ENCODE measurements around the gene FASTK. TPM values are rescaled to one million over a fixed set of nuclear protein-coding genes. Genes with fewer than 3 reads are reported as not detected.
A peak's percentile ranks its signal among the peaks of the same experiment; 100 is the strongest.

FASTK gene
- total RNA-seq, 1 experiment from 2014 or later = 104 TPM

- peaks cover 49% of the 10 kb centered on the region for H3K36me3 ChIP-seq
- DNase-seq (ENCODE audit: low read depth in 1 of 2, low spot score in 2 of 2) = no peak
- no peaks in the 10 kb centered on the region for H3K9me3 ChIP-seq (replicated peaks)
- no peak overlapping the region for H3K27ac ChIP-seq
- no peak overlapping the region for H3K4me3 ChIP-seq
- H3K4me1 ChIP-seq (replicated peaks) = no peaks in the 10 kb centered on the region
- no peaks in the 10 kb centered on the region for H3K27me3 ChIP-seq (replicated peaks)
Measured at GRCh38 chr7:151122796-151123157, 42.2 kb upstream of the FASTK start.

GRCh38 chr7:151122276-151122675 lies 41.7 kb upstream of the FASTK start:
- H3K9me3 ChIP-seq (replicated peaks) = no peaks in the 10 kb centered on the region
- DNase-seq (ENCODE audit: low read depth in 1 of 2, low spot score in 2 of 2) = no peak
- H3K4me1 ChIP-seq (replicated peaks) = no peaks in the 10 kb centered on the region
- H3K27ac ChIP-seq = no peak overlapping the region
- no peak overlapping the region for H3K4me3 ChIP-seq
- H3K36me3 ChIP-seq = peaks cover 53% of the 10 kb centered on the region
- no peaks in the 10 kb centered on the region for H3K27me3 ChIP-seq (replicated peaks)

GRCh38 chr7:151121380-151122170 lies 41.0 kb upstream of the FASTK start:
- Histone ChIP-seq H3K27me3 (replicated peaks) (no peaks in the 10 kb centered on the region), H3K36me3 (peaks cover 59% of the 10 kb centered on the region), H3K9me3 (replicated peaks) (no peaks in the 10 kb centered on the region), H3K4me3 (no peak overlapping the region), H3K27ac (no peak overlapping the region), H3K4me1 (replicated peaks) (no peaks in the 10 kb centered on the region)
- DNase-seq (ENCODE audit: low read depth in 1 of 2, low spot score in 2 of 2) = no peak

- H3K27me3 ChIP-seq (replicated peaks) = no peaks in the 10 kb centered on the region
- no peak overlapping the region for H3K4me3 ChIP-seq
- no peak for DNase-seq (ENCODE audit: low read depth in 1 of 2, low spot score in 2 of 2)
- peaks cover 63% of the 10 kb centered on the region for H3K36me3 ChIP-seq
- H3K27ac ChIP-seq = no peak overlapping the region
- H3K4me1 ChIP-seq (replicated peaks) = no peaks in the 10 kb centered on the region
- no peaks in the 10 kb centered on the region for H3K9me3 ChIP-seq (replicated peaks)
Measured at GRCh38 chr7:151120896-151121295, 40.3 kb upstream of the FASTK start.

- Histone ChIP-seq H3K27ac (no peak overlapping the region), H3K36me3 (peaks cover 62% of the 10 kb centered on the region), H3K4me3 (no peak overlapping the region), H3K27me3 (replicated peaks) (no peaks in the 10 kb centered on the region), H3K9me3 (replicated peaks) (no peaks in the 10 kb centered on the region), H3K4me1 (replicated peaks) (no peaks in the 10 kb centered on the region)
- no peak for DNase-seq (ENCODE audit: low read depth in 1 of 2, low spot score in 2 of 2)
Measured at GRCh38 chr7:151119902-151120301, 39.3 kb upstream of the FASTK start.

GRCh38 chr7:151119055-151119415 lies 38.4 kb upstream of the FASTK start:
- no peak overlapping the region for H3K4me3 ChIP-seq
- H3K9me3 ChIP-seq (replicated peaks) = no peaks in the 10 kb centered on the region
- peaks cover 6% of the 10 kb centered on the region for H3K4me1 ChIP-seq (replicated peaks)
- H3K36me3 ChIP-seq = peaks cover 53% of the 10 kb centered on the region
- H3K27me3 ChIP-seq (replicated peaks) = no peaks in the 10 kb centered on the region
- DNase-seq (ENCODE audit: low read depth in 1 of 2, low spot score in 2 of 2) = no peak
- H3K27ac ChIP-seq = no peak overlapping the region

GRCh38 chr7:151118108-151119054 lies 37.8 kb upstream of the FASTK start:
- H3K36me3 ChIP-seq = peaks cover 47% of the 10 kb centered on the region

GRCh38 chr7:151117565-151117964 lies 37.0 kb upstream of the FASTK start:
- Histone ChIP-seq H3K9me3 (replicated peaks) (no peaks in the 10 kb centered on the region), H3K36me3 (peaks cover 42% of the 10 kb centered on the region), H3K27me3 (replicated peaks) (no peaks in the 10 kb centered on the region), H3K4me3 (no peak overlapping the region), H3K27ac (no peak overlapping the region), H3K4me1 (replicated peaks) (peaks cover 20% of the 10 kb centered on the region)
- no peak for DNase-seq (ENCODE audit: low read depth in 1 of 2, low spot score in 2 of 2)

More at GRCh38 chr7:151118108-151119054, 37.8 kb upstream of the FASTK start:
- no peak for DNase-seq (ENCODE audit: low read depth in 1 of 2, low spot score in 2 of 2)
- Histone ChIP-seq H3K4me1 (replicated peaks) (peaks cover 12% of the 10 kb centered on the region), H3K27me3 (replicated peaks) (no peaks in the 10 kb centered on the region), H3K27ac (no peak overlapping the region), H3K9me3 (replicated peaks) (no peaks in the 10 kb centered on the region), H3K4me3 (no peak overlapping the region)

- peaks cover 20% of the 10 kb centered on the region for H3K4me1 ChIP-seq (replicated peaks)
- H3K27ac ChIP-seq = no peak overlapping the region
- H3K9me3 ChIP-seq (replicated peaks) = no peaks in the 10 kb centered on the region
- no peak for DNase-seq (ENCODE audit: low read depth in 1 of 2, low spot score in 2 of 2)
- no peak overlapping the region for H3K4me3 ChIP-seq
- peaks cover 40% of the 10 kb centered on the region for H3K36me3 ChIP-seq
- H3K27me3 ChIP-seq (replicated peaks) = no peaks in the 10 kb centered on the region
Measured at GRCh38 chr7:151116603-151117440, 36.2 kb upstream of the FASTK start.

GRCh38 chr7:151115836-151116418 lies 35.3 kb upstream of the FASTK start:
- Histone ChIP-seq H3K27me3 (replicated peaks) (no peaks in the 10 kb centered on the region), H3K9me3 (replicated peaks) (no peaks in the 10 kb centered on the region), H3K36me3 (peaks cover 39% of the 10 kb centered on the region), H3K27ac (no peak overlapping the region), H3K4me3 (no peak overlapping the region), H3K4me1 (replicated peaks) (peaks cover 23% of the 10 kb centered on the region)
- DNase-seq (ENCODE audit: low read depth in 1 of 2, low spot score in 2 of 2) = no peak

- H3K4me3 ChIP-seq = no peak overlapping the region
Measured at GRCh38 chr7:151115121-151115835, 34.7 kb upstream of the FASTK start.

GRCh38 chr7:151114151-151115090 lies 33.8 kb upstream of the FASTK start:
- peak overlapping the region; percentile 5; the same call in 1 of the 2 replicates for H3K4me3 ChIP-seq
- peaks cover 27% of the 10 kb centered on the region for H3K36me3 ChIP-seq
- peak overlapping the region; percentile 72 for H3K27ac ChIP-seq
- no peaks in the 10 kb centered on the region for H3K9me3 ChIP-seq (replicated peaks)
- DNase-seq (ENCODE audit: low read depth in 1 of 2, low spot score in 2 of 2) = no peak
- peaks cover 28% of the 10 kb centered on the region for H3K4me1 ChIP-seq (replicated peaks)
- H3K27me3 ChIP-seq (replicated peaks) = no peaks in the 10 kb centered on the region

More at GRCh38 chr7:151115121-151115835, 34.7 kb upstream of the FASTK start:
- no peak for DNase-seq (ENCODE audit: low read depth in 1 of 2, low spot score in 2 of 2)
- no peaks in the 10 kb centered on the region for H3K27me3 ChIP-seq (replicated peaks)
- no peaks in the 10 kb centered on the region for H3K9me3 ChIP-seq (replicated peaks)
- H3K27ac ChIP-seq = no peak overlapping the region
- H3K4me1 ChIP-seq (replicated peaks) = peaks cover 26% of the 10 kb centered on the region
- H3K36me3 ChIP-seq = peaks cover 33% of the 10 kb centered on the region
